Activated naive CD4-positive, alpha-beta T cell treated with Interleukin-2 at 50 U/mL for 16 hours (primary cell): ENCODE data around the gene TREH.

Source experiments
- DNase-seq: peaks from one replicate; pipeline ENCODE4 v3.0.0-alpha.2; 2020

Gene TREH

GRCh38 chr11:118609380-118610224 is 69.8 kb downstream of the TREH start:
- peak; percentile 31 for DNase-seq

- peak; percentile 82 for DNase-seq
Observed at GRCh38 chr11:118608360-118609227, 70.9 kb downstream of the TREH start.

GRCh38 chr11:118607401-118608359 is 71.8 kb downstream of the TREH start, which contains the start of gene PHLDB1:
TSS of gene PHLDB1 (plus strand) at chr11:118607615. CDS start at chr11:118613837, 6,222 bp downstream.
- DNase-seq: peak; percentile 52
